Effector memory CD4-positive, alpha-beta T cell (primary cell): ENCODE measurements around the gene OPCML.

ENCODE experiments used
- DNase-seq, 3 donors: peaks; one replicate each; pipeline ENCODE4 v3.0.0-alpha.2; 2020
- H3K27ac ChIP-seq: 2 replicates; pipeline ENCODE4 v1.7.0; 2013; ENCODE audit warnings: mild to moderate bottlenecking, low read length, moderate library complexity; ENCODE audit not compliant: insufficient read depth, poor library complexity, severe bottlenecking
- H3K27me3 ChIP-seq: replicated peaks from 2 replicates; pipeline ENCODE4 v1.7.0; 2013; ENCODE audit warnings: mild to moderate bottlenecking, low read length; ENCODE audit not compliant: insufficient read depth, control insufficient read depth, poor library complexity, severe bottlenecking
- H3K36me3 ChIP-seq: 2 replicates; pipeline ENCODE4 v1.7.0; 2013; ENCODE audit warnings: mild to moderate bottlenecking, low read length, moderate library complexity; ENCODE audit not compliant: control insufficient read depth, insufficient read depth
- H3K4me1 ChIP-seq: 2 replicates; pipeline ENCODE4 v1.7.0; 2013; ENCODE audit warnings: low read length, mild to moderate bottlenecking; ENCODE audit not compliant: control insufficient read depth, insufficient read depth, poor library complexity, severe bottlenecking
- H3K4me3 ChIP-seq: 2 replicates; pipeline ENCODE4 v1.7.0; 2013; ENCODE audit warnings: low read length, low read depth, mild to moderate bottlenecking; ENCODE audit not compliant: insufficient read depth, poor library complexity, severe bottlenecking
- H3K9me3 ChIP-seq: 2 replicates; pipeline ENCODE4 v1.7.0; 2013; ENCODE audit warnings: mild to moderate bottlenecking, low read length, moderate library complexity; ENCODE audit not compliant: control insufficient read depth

OPCML gene

DNA sequence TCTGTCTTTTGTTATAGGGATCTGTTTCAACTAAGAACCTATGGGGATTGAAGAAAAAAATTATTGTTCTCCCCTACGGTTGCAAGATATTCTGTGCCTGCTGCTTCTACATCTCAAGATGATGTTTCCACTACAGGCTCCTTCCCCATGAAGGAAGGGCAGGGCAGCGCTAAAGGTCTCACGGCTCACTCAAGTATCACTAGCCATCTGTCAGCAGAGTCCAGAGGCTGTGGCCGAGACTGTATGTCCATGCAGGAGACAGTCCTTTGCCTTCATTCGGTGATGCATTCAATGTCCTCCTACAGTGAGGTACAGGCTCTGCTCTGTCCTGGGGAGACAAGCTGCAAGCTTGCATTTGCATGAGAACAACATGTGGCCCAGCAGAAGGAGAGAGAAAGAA is 518.0 kb downstream of the OPCML start:
- no peak overlapping the region for H3K27ac ChIP-seq
- no peaks in the 10 kb centered on the region for H3K9me3 ChIP-seq
- no peak overlapping the region for H3K4me3 ChIP-seq
- H3K36me3 ChIP-seq, result no peaks in the 10 kb centered on the region
- H3K27me3 ChIP-seq, result no peaks in the 10 kb centered on the region
- no peaks in the 10 kb centered on the region for H3K4me1 ChIP-seq
- DNase-seq, result no peak

DNA sequence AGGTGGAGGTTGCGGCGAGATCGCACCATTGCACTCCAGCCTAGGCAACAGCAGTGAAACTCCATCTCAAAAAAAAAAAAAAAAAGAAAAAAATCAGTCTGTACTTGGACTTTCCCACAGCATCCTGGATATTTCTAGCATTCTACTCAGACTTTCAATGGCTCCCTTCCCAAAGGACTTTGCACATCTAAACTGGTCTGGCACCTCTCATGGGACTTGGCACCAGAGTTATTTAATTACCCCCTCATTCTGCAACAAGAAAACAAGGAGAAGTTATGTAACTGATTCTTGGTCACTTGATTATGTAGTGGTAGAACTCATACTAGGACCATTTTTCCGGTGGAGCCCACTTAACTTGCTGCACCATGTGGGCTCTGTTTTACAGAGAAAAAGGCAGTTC is 519.5 kb downstream of the OPCML start:
- H3K9me3 ChIP-seq, result no peaks in the 10 kb centered on the region
- no peak overlapping the region for H3K27ac ChIP-seq
- H3K4me1 ChIP-seq, result no peaks in the 10 kb centered on the region
- no peaks in the 10 kb centered on the region for H3K27me3 ChIP-seq
- no peaks in the 10 kb centered on the region for H3K36me3 ChIP-seq
- H3K4me3 ChIP-seq, result no peak overlapping the region
- no peak for DNase-seq

DNA sequence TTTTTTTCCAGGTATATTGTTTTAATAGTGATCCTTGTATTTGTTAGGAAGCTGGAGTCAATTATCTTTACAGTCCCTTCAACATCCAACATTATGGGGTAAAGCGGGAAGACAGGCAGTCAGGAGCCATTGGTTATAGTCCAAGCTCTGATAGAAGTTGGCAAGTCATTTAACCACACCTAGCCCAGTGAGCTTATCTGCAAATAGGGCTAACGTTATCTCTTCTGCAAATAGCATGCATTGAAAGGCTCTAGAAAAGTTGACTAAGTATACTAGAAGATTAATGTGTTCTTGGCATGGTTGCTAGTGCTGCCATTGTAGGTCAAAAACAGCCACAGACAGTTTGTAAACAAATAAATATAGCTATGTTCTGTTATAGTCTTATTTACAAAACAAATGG is 520.7 kb downstream of the OPCML start:
- no peak overlapping the region for H3K27ac ChIP-seq
- H3K9me3 ChIP-seq, result no peaks in the 10 kb centered on the region
- H3K36me3 ChIP-seq, result no peaks in the 10 kb centered on the region
- H3K4me1 ChIP-seq, result no peaks in the 10 kb centered on the region
- DNase-seq, result no peak
- H3K4me3 ChIP-seq, result no peak overlapping the region
- H3K27me3 ChIP-seq, result no peaks in the 10 kb centered on the region

DNA sequence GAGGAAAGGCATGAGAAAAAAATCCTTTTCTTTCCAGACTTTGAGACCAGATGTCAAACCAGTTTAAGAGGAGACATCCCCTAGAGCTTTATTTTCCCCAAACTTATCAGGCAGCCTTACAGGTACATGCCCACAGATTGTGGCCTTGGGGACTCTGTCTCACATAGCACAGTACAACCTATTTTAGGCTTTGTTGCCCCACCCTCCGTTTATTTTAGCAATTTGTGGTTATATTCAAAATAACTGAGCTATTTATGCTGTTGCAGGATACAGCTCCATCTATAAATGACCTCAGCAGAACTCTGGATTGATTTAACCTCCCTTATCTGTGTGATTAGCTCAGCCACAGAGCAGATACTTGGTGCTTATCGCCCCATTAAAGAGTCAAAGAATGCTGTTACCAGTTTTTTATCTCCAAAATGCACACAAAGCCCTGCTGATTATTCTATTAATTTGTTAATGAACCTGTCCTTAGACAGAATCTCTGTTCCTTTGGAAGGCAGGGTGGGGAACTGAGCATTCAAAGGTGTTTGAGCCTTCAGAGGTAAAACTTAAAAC is 525.2 kb downstream of the OPCML start:
- Histone ChIP-seq H3K9me3 (no peaks in the 10 kb centered on the region), H3K27ac (no peak overlapping the region), H3K36me3 (no peaks in the 10 kb centered on the region), H3K4me1 (no peaks in the 10 kb centered on the region), H3K27me3 (no peaks in the 10 kb centered on the region), H3K4me3 (no peak overlapping the region)
- no peak for DNase-seq

DNA sequence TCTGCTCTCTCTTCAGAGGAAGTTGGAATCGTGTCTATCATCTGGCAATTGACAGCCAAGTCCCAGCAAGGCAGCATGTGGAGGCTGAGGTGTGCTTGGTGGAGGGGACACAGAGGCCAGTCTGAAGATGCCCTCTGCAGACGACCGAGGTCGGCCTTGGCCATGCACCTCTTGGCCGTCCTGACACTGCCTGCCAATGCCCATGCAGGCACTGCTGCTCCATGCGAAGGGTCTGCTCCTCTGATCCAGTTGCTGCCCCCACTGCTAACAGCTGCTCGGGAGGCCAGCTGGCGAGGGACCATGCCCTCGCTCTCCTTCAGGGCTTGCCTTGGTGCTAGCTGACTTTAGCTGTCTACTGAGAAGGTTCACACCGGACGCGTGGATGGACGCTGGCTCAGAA is 527.9 kb downstream of the OPCML start:
- Histone ChIP-seq H3K27ac (no peak overlapping the region), H3K4me3 (no peak overlapping the region), H3K36me3 (no peaks in the 10 kb centered on the region), H3K9me3 (no peaks in the 10 kb centered on the region), H3K27me3 (no peaks in the 10 kb centered on the region), H3K4me1 (no peaks in the 10 kb centered on the region)
- no peak for DNase-seq

DNA sequence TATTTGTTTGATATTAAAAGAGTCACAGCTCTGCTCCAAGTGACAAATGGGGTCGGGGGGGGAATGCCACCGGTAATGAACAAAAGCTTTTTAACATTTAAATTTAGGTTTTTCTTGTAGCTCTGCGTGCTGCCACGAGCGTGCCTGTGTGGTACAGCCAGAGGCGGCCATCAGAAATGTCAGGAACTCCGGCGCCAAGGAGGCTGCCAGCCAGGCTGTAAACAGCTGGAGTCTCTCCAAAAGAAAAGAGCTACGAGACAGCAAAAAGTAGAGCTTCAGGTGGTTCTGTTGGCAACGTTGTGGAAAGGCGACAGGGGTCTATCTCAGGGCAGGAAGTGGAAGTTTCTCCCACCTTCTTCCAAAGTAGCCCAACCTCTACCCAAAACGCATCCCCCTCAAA is 532.8 kb downstream of the OPCML start:
- Histone ChIP-seq H3K9me3 (no peaks in the 10 kb centered on the region), H3K4me3 (no peak overlapping the region), H3K36me3 (no peaks in the 10 kb centered on the region), H3K27ac (no peak overlapping the region), H3K4me1 (no peaks in the 10 kb centered on the region), H3K27me3 (no peaks in the 10 kb centered on the region)
- no peak for DNase-seq

DNA sequence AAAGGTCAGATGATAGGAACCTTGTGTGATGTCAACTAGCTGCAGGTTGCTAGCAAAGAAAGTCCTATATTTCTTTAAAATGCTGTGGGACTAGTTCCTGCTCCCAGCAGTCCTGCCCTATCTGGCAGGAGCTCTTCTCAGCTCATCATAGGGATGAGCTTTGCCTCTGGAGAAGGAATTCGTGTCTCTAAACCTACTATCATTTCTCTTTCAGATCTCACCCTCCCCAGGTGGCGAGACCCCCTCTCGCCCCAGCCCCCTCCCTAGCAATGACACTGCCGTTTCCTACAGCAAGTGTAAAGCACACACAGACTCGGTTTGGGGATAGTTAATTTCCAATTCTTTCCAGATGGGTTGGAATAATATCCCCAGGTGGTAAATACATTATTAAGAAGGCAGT is 533.3 kb downstream of the OPCML start:
- H3K4me3 ChIP-seq, result no peak overlapping the region
- H3K27ac ChIP-seq, result no peak overlapping the region
- no peaks in the 10 kb centered on the region for H3K4me1 ChIP-seq
- no peaks in the 10 kb centered on the region for H3K36me3 ChIP-seq
- no peak for DNase-seq
- H3K27me3 ChIP-seq, result no peaks in the 10 kb centered on the region
- no peaks in the 10 kb centered on the region for H3K9me3 ChIP-seq

DNA sequence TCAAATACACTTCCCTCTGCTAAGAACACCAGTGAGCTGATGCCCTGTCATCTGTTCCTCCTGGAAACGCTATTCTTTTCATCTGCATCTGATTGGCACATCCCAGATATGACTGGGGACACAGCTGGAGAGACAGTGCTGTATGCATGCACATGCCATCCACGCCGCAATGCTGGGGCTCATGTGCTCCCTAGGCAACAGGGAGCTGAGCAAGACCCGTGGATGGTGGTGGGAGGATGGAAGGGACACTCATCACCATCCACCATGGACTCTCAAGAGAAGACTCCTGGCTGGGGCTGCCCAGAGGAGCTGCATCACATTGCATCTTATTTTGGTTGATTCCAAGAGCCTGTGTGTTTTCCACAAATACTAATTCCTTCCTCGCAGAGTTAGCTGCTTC is 534.9 kb downstream of the OPCML start:
- no peaks in the 10 kb centered on the region for H3K4me1 ChIP-seq
- DNase-seq, result no peak
- H3K27me3 ChIP-seq, result no peaks in the 10 kb centered on the region
- no peak overlapping the region for H3K27ac ChIP-seq
- H3K36me3 ChIP-seq, result no peaks in the 10 kb centered on the region
- H3K4me3 ChIP-seq, result no peak overlapping the region
- H3K9me3 ChIP-seq, result no peaks in the 10 kb centered on the region

DNA sequence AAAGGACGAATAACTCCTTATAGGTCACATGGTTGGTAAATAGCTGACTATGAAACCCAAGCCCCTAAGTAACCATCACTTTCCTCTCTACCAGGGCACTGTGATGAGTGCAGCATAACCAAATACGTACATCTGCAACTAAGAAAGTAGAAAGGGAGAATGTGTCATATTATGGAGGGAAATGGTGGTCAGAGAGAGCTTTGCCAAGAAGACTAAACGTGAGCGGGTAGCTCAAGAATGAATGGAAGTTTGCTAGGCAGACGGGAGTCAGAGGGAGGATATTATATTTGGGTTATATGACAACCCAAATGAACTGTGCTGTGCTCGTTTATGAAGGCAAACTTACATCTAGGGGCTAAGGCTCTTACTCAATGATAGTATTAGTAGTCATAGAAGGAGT is 537.3 kb downstream of the OPCML start:
- Histone ChIP-seq H3K27ac (no peak overlapping the region), H3K4me3 (no peak overlapping the region), H3K4me1 (no peaks in the 10 kb centered on the region), H3K36me3 (no peaks in the 10 kb centered on the region), H3K27me3 (no peaks in the 10 kb centered on the region), H3K9me3 (no peaks in the 10 kb centered on the region)
- DNase-seq, result no peak

DNA sequence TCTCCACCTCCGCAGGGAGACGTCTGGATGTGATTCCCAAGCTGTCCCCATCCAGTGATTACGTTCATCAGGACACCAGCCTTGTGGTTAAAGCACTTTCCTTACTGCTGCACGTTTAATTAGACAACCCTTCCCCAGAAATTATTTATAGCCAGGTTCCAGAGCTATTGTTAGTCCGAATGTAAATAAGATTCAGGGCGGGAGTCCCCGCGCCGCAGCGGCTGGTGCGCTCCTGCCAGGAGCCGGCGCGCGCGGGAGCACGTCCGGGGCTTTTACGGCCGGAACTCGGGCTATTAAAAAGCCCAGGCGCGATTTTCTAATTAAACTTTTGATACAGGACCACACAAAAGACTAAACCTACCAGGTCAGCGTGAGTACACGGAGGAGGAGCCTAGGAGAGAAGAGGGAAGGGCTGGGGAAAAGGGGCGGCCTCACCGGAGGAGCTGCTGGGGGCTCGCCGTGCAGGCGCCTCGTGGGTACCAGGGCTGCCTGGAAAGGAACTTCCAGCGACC is 538.3 kb downstream of the OPCML start:
- H3K4me1 ChIP-seq, result no peaks in the 10 kb centered on the region
- no peak overlapping the region for H3K27ac ChIP-seq
- no peak overlapping the region for H3K4me3 ChIP-seq
- no peak for DNase-seq
- H3K36me3 ChIP-seq, result no peaks in the 10 kb centered on the region
- H3K27me3 ChIP-seq, result no peaks in the 10 kb centered on the region
- no peaks in the 10 kb centered on the region for H3K9me3 ChIP-seq
